Neutrophil (primary cell): ENCODE measurements around the gene CSNK1G1.

ENCODE experiments used
- H3K27ac ChIP-seq: fragments of 200-600 bp; sonication (generic); 2 replicates; pipeline ENCODE4 v1.5.1; 2016; ENCODE audit warnings: mild to moderate bottlenecking, moderate library complexity
- H3K27me3 ChIP-seq: fragments of 200-600 bp; sonication (generic); 2 replicates; pipeline ENCODE4 v1.6.0; 2016; ENCODE audit warnings: mild to moderate bottlenecking
- H3K36me3 ChIP-seq: fragments of 200-600 bp; sonication (generic); 2 replicates; pipeline ENCODE4 v1.5.1; 2017
- H3K4me1 ChIP-seq, 2 experiments: fragments of 200-600 bp in 1 of 2; sonication (generic) in 1 of 2; 1 replicate in 1 of 2; 2 replicates in 1 of 2; pipeline versions ENCODE4 v1.5.1 to v1.6.1; 2013 to 2016; ENCODE audit warnings: low read depth in 1 of 2, low read length in 1 of 2, mild to moderate bottlenecking in 1 of 2, moderate library complexity in 1 of 2; ENCODE audit not compliant: control insufficient read depth in 1 of 2, insufficient read depth in 1 of 2
- H3K4me3 ChIP-seq, 2 experiments: fragments of 200-600 bp in 1 of 2; sonication (generic) in 1 of 2; 1 replicate in 1 of 2; 2 replicates in 1 of 2; pipeline ENCODE4 v1.5.1; 2013 to 2016; ENCODE audit warnings: low read depth in 1 of 2, low read length in 1 of 2, mild to moderate bottlenecking in 1 of 2, moderate library complexity in 1 of 2
- H3K9me3 ChIP-seq: fragments of 200-600 bp; sonication (generic); 2 replicates; pipeline ENCODE4 v1.5.1; 2016
- TF ChIP-seq, protein P1 (sequence below): fragments of 200-600 bp; sonication (generic); IDR thresholded peaks from 2 replicates; pipeline ENCODE4 v1.5.1; 2016; ENCODE audit warnings: antibody characterized with exemption

CSNK1G1 gene

DNA sequence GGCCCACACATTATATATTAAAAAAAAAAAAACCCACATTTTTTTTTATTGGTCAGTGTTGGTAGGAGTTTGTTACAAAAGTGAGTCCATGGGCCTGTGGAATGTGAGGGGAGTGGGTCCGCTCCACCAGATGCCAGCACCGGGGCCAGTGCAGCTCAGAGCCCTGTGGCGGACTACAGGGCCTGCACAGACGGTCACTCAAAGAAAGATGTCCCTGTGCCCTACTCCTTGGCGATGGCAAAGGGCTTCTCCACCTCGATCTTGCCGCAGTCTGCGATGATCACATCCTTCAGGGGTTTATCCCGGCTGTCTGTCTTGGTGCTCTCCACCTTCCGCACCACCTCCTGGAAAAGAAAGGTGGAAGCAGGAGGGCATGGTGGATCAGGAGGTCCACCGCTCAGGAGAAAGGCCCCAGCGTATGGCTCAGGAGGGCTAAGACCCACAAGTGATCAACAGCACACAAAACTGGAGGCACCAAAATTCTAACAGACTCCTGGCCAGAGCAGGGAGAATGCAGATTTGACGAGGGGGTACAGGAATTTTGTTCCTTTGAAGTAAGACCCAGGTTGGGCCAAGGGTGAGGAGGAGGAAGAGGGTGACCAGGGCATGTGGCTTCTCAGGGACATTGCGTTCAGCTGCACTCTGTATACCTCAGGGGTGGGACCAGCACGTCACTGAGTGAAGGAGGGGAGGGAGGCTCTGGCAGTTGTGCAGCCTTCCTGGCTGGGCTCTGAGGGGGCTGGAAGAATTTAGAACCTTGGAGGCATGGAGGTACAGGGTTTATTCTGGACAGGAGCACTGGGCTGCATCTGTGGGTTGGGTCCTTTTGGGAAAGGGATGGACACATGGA lies 199.9 kb downstream of the CSNK1G1 start:
- Histone ChIP-seq H3K4me1 (peaks cover 26 to 28% of the 10 kb centered on the region in 2 experiments), H3K9me3 (no peaks in the 10 kb centered on the region), H3K27ac (no peak overlapping the region), H3K36me3 (peaks cover 73% of the 10 kb centered on the region), H3K4me3 (no peak overlapping the region), H3K27me3 (peaks cover 25% of the 10 kb centered on the region)
- TF ChIP-seq, protein P1, sequence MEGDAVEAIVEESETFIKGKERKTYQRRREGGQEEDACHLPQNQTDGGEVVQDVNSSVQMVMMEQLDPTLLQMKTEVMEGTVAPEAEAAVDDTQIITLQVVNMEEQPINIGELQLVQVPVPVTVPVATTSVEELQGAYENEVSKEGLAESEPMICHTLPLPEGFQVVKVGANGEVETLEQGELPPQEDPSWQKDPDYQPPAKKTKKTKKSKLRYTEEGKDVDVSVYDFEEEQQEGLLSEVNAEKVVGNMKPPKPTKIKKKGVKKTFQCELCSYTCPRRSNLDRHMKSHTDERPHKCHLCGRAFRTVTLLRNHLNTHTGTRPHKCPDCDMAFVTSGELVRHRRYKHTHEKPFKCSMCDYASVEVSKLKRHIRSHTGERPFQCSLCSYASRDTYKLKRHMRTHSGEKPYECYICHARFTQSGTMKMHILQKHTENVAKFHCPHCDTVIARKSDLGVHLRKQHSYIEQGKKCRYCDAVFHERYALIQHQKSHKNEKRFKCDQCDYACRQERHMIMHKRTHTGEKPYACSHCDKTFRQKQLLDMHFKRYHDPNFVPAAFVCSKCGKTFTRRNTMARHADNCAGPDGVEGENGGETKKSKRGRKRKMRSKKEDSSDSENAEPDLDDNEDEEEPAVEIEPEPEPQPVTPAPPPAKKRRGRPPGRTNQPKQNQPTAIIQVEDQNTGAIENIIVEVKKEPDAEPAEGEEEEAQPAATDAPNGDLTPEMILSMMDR = no peak

DNA sequence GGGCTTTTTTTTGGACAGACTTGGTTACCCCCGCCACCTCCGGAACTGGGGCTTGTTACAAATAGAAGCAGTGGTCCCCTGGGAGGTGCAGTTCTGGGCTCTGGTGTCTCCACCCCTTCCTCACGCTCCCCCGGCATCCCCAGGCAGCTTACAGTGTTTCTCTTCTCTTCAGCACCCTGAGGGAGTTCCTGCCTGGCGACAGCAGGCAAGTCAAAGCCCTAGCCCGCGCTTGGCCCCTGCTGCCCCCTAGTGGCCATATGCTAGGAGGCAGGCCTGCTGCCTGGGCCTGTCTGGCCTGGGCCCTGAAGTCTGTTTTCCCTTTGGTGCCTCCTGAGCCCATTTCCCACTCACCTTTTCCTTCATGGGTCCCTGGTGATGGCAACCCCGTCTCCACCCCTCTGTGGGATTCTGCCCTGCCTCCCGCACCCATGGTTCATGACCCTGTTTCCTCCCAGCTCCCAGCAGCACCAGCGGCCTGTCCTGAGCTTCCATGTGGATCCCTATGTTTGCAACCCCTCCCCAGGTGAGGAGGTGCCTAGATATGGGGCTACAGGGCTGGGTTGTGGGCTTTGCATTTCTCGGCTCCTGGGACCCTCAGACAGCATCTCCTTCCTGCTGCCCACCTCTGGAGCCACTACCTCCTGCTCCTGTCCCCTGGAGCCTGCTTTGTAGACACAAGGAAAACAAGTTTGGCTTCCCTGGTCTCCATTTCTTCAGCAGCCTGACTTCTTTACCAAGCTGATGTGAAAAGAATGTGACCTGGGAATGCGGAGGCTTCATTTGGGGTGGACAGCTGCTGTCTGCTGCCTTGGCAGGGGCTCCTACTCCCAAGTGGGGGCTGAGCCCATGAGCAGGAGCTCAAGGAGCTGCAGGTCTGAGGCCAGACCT lies 202.2 kb downstream of the CSNK1G1 start:
- peaks cover 50% of the 10 kb centered on the region for H3K36me3 ChIP-seq
- no peak overlapping the region for H3K4me3 ChIP-seq
- peaks cover 29% of the 10 kb centered on the region in 2 experiments for H3K4me1 ChIP-seq
- peak overlapping the region; percentile 44 for H3K27ac ChIP-seq
- H3K27me3 ChIP-seq = peaks cover 46% of the 10 kb centered on the region
- no peaks in the 10 kb centered on the region for H3K9me3 ChIP-seq
- TF ChIP-seq, protein P1 = peak; percentile 94

DNA sequence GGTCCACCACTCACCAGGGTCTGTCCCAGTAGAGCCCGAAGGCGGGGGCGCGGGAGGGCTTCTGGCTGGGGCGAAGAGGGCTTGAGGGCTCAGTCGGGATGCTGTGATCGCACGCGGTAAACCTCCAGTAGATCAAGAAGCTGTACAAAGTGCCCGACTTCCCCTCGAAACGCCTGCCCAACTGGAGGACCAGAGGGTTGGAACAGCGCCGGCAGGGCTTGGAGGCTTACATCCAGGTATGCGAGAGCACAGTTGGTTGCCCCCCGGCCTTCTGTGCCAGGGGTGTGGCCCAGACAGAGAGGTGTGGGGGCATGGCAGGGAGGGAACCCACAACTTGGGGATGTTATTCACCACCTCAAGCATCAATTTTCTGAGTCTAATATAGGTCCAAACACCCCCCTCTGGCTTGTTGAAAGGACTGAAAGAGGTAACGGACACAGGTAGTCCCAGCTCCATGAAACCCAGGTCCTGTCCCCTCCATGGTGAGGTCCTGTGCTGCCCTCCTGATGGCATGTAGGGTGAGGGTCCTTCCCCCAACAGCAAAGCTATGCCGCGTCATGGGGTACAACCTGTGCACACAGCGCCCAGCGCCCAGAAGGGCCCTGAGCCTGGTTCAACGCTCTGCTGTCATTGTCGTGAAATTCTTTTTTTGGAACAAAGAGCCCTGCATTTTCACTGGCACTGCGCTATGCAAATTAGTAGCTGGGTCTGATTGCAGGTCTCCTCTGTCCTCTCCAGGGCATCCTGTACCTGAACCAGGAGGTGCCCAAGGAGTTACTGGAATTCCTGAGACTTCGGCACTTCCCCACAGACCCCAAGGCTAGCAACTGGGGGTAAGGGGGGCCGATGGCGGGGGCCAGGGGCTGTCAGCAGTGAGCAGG lies 203.2 kb downstream of the CSNK1G1 start:
- peaks cover 53% of the 10 kb centered on the region for H3K27me3 ChIP-seq
- H3K9me3 ChIP-seq = no peaks in the 10 kb centered on the region
- no peak overlapping the region for H3K27ac ChIP-seq
- peak overlapping the region in 1 of 2 experiments; percentile 59 for H3K4me3 ChIP-seq
- H3K36me3 ChIP-seq = peaks cover 40% of the 10 kb centered on the region
- H3K4me1 ChIP-seq = peaks cover 29% of the 10 kb centered on the region in 2 experiments
- TF ChIP-seq, protein P1 = no peak

DNA sequence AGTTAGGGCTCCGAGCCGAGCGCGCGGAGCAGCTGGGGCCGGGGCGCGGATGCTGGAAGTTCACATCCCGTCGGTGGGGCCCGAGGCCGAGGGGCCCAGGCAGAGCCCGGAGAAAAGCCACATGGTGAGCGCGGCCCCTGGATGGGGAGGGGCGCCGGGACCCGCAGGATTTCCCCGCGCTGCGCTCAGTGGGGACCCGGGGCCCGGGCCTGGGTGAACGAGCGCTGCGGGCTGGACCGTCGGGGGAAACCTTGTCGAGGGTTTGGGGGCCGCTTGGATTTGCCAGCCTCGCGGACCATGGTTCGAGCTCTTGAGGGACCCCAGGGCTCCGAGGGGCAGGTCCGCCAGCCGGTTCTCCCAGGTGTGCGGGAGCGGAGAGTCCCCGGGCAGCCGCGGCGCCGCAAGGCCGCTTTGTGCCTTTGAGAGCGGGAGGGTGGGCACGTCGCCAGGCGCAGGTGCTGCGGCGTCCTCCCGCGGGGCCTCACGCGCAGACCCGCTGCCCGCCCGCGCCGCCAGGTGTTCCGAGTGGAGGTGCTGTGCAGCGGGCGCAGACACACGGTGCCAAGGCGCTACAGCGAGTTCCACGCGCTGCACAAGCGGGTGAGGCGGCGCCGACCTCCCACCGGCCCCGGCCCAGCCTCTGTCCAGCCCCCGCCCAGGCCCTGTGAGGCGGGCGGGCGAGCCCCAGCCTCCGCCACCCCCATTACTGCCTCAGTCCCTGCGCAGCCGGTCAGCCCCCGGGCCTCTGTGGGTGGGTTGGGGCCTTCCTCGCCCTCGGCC lies 204.1 kb downstream of the CSNK1G1 start, which contains the start of gene SNX22:
TSS of gene SNX22 (plus strand) at position 5 of the 780 bp plus-strand sequence. CDS start at position 50, 45 bp downstream.
- H3K4me3 ChIP-seq = peak within 1 kb of the TSS; percentile 26 to 59
- H3K4me1 ChIP-seq = peaks cover 29% of the 10 kb centered on the region in 2 experiments
- H3K36me3 ChIP-seq = peaks cover 35% of the 10 kb centered on the region
- peaks cover 53% of the 10 kb centered on the region for H3K27me3 ChIP-seq
- no peak within 1 kb of the TSS for H3K27ac ChIP-seq
- TF ChIP-seq, protein P1 = no peak
- no peaks in the 10 kb centered on the region for H3K9me3 ChIP-seq
